Transverse colon (tissue), 4 donors: Measurements from ENCODE around the gene ROS1. TPM values are rescaled to one million over a fixed set of nuclear protein-coding genes. Genes with fewer than 3 reads are reported as not detected.
"Not testable (repeated sequence)": the region's sequence is repeated elsewhere in the genome, so short reads cannot be mapped to it uniquely, and the experiment has no call there.

Experiments
- DNase-seq: peaks from one replicate; pipeline ENCODE4 v3.0.0-alpha.2; 2019
- H3K27ac ChIP-seq, 4 donors: fragments of 200-600 bp; sonication (generic); 2 replicates each; pipeline ENCODE4 v1.5.1; 2016 to 2018; ENCODE audit warnings: inconsistent platforms in 4 of 4
- H3K27me3 ChIP-seq: fragments of 200-600 bp; sonication (generic); 2 replicates; pipeline ENCODE4 v1.5.1; 2017; ENCODE audit warnings: inconsistent platforms
- H3K36me3 ChIP-seq, 4 donors: fragments of 200-600 bp; sonication (generic); 2 replicates each; pipeline ENCODE4 v1.5.1; 2017 to 2019; ENCODE audit warnings: inconsistent platforms in 4 of 4
- H3K4me1 ChIP-seq, 4 donors: fragments of 200-600 bp; sonication (generic); 2 replicates each; pipeline ENCODE4 v1.5.1; 2017 to 2020; ENCODE audit warnings: inconsistent platforms in 4 of 4
- H3K4me3 ChIP-seq, 4 donors: fragments of 200-600 bp; sonication (generic); 1 replicate in 1 of 4; 2 replicates in 3 of 4; pipeline versions ENCODE4 v1.5.1 to v1.6.1; 2017 to 2019; ENCODE audit warnings: inconsistent platforms in 4 of 4
- H3K9me3 ChIP-seq, 2 donors: fragments of 200-600 bp; sonication (generic); 2 replicates each; pipeline ENCODE4 v1.5.1; 2017 to 2019; ENCODE audit warnings: inconsistent platforms in 2 of 2
- CTCF ChIP-seq, 5 experiments: fragments of 200-600 bp in 3 of 5; fragments of 450-650 bp in 2 of 5; sonication (generic) in 3 of 5; IDR thresholded peaks; 1 replicate in 2 of 5; 2 replicates in 3 of 5; pipeline ENCODE4 v1.5.1; 2016 to 2017; ENCODE audit warnings: antibody characterized with exemption in 5 of 5, inconsistent platforms in 3 of 5, mild to moderate bottlenecking in 2 of 5, moderate library complexity in 1 of 5
- EP300 ChIP-seq: sonication (generic); formaldehyde crosslinking; IDR thresholded peaks from one replicate; pipeline ENCODE4 v1.6.1; 2017; ENCODE audit warnings: antibody characterized with exemption, low read depth
- POLR2A ChIP-seq: fragments of 450-650 bp; IDR thresholded peaks from one replicate; pipeline ENCODE4 v1.6.1; 2016; ENCODE audit warnings: antibody characterized with exemption, mild to moderate bottlenecking, moderate library complexity
- POLR2AphosphoS5 ChIP-seq, 3 donors: sonication (generic); formaldehyde crosslinking; IDR thresholded peaks; one replicate each; pipeline ENCODE4 v1.6.1; 2016; ENCODE audit warnings: antibody characterized with exemption in 3 of 3
- WGBS, 2 donors: methylation state at CpG; one replicate each; pipeline ENCODE4 v1.1.5; 2018; ENCODE audit warnings: low coverage in 1 of 2; 5-methylcytosine and 5-hydroxymethylcytosine counted together
- in situ Hi-C, 4 donors: fragments of 200-750 bp; cut with MboI; loops; one replicate each; pipeline versions ENCODE4 v1.15.0 to v1.15.1; 2017; ENCODE audit warnings: low sequenced_read_pairs in 3 of 4, low pct_ligation_motif_present in 1 of 4, low pct_unique_long_range_greater_than_20kb in 1 of 4
- intact Hi-C: fragments of 100-400 bp; cut with DNase I; formaldehyde crosslinking; loops from one replicate; pipeline ENCODE4 v1.15.1; 2023; ENCODE audit warnings: low total_unique reads
- total RNA-seq, 4 donors: library from RNA; depleted of rRNA; stranded (reverse); fragments of >200 nt; gene quantifications; one replicate each; pipeline ENCODE4 v1.1.0, GENCODE V29; 2016

The ROS1 gene
- total RNA-seq, 4 donors from 2014 or later, result 0.80 to 4.1 (median 2.5) TPM; not detected in 1

- Histone ChIP-seq H3K9me3 (no peaks in the 10 kb centered on the region), H3K4me1 (no peaks in the 10 kb centered on the region), H3K36me3 (no peaks in the 10 kb centered on the region), H3K27me3 (no peaks in the 10 kb centered on the region), H3K27ac (no peak overlapping the region), H3K4me3 (no peak overlapping the region)
- in situ Hi-C loops (no loop called here), intact Hi-C loops (no loop called here)
- TF ChIP-seq POLR2AphosphoS5 (IDR thresholded peaks at IDR 0.05) (no peak), POLR2A (no peak)
- 90 to 96% methylated on average over 2 of the region's 2 CpGs for WGBS, 2 donors
- no peak for DNase-seq
Observed at GRCh38 chr6:117380298-117380697, 45.4 kb downstream of the ROS1 start.

- no peak for TF ChIP-seq CTCF (IDR thresholded peaks at IDR 0.05)
- TF ChIP-seq POLR2AphosphoS5 (IDR thresholded peaks at IDR 0.05), result no peak
- no peak for TF ChIP-seq POLR2A
- TF ChIP-seq EP300, result no peak
- intact Hi-C loops, result no loop called here
- in situ Hi-C loops, result no loop called here
Observed at GRCh38 chr6:117375446-117375845, 50.3 kb downstream of the ROS1 start.

GRCh38 chr6:117373211-117373813 is 52.4 kb downstream of the ROS1 start:
- no peak for DNase-seq
- TF ChIP-seq POLR2A (no peak), CTCF (IDR thresholded peaks at IDR 0.05) (no peak), EP300 (no peak), POLR2AphosphoS5 (IDR thresholded peaks at IDR 0.05) (no peak)
- in situ Hi-C loops, result no loop called here
- Histone ChIP-seq H3K4me1 (no peaks in the 10 kb centered on the region), H3K4me3 (no peak overlapping the region), H3K36me3 (no peaks in the 10 kb centered on the region), H3K27me3 (no peaks in the 10 kb centered on the region), H3K27ac (no peak overlapping the region), H3K9me3 (no peaks in the 10 kb centered on the region)
- intact Hi-C loops, result no loop called here
- 92% methylated on average over 19 of the region's 33 CpGs; no CpG with 5 or more reads in 1 of the 2 donors for WGBS, 2 donors

More at GRCh38 chr6:117375446-117375845, 50.3 kb downstream of the ROS1 start:
- H3K36me3 ChIP-seq, result no peaks in the 10 kb centered on the region
- H3K9me3 ChIP-seq, result no peaks in the 10 kb centered on the region
- no peaks in the 10 kb centered on the region for H3K27me3 ChIP-seq
- H3K27ac ChIP-seq, result no peak overlapping the region
- no peak for DNase-seq
- H3K4me1 ChIP-seq, result no peaks in the 10 kb centered on the region
- no peak overlapping the region for H3K4me3 ChIP-seq

GRCh38 chr6:117372289-117372688 is 53.5 kb downstream of the ROS1 start:
- intact Hi-C loops, DNase-seq, H3K36me3 ChIP-seq, H3K9me3 ChIP-seq, H3K4me3 ChIP-seq, H3K4me1 ChIP-seq, H3K27me3 ChIP-seq, H3K27ac ChIP-seq, in situ Hi-C loops: not testable (repeated sequence)
- WGBS, 2 donors, result 72 to 100% methylated on average over 2 to 8 of the region's 8 CpGs

- in situ Hi-C loops, result no loop called here
- Histone ChIP-seq H3K4me3 (no peak overlapping the region), H3K36me3 (no peaks in the 10 kb centered on the region), H3K27me3 (no peaks in the 10 kb centered on the region), H3K9me3 (no peaks in the 10 kb centered on the region), H3K27ac (no peak overlapping the region), H3K4me1 (no peaks in the 10 kb centered on the region)
- DNase-seq, result no peak
- intact Hi-C loops, result no loop called here
- WGBS, 2 donors, result 94 to 100% methylated on average over 1 to 4 of the region's 4 CpGs
- TF ChIP-seq CTCF (IDR thresholded peaks at IDR 0.05), result no peak
- no peak for TF ChIP-seq POLR2AphosphoS5 (IDR thresholded peaks at IDR 0.05)
- TF ChIP-seq EP300, result no peak
- no peak for TF ChIP-seq POLR2A
Observed at GRCh38 chr6:117371492-117371891, 54.2 kb downstream of the ROS1 start.
